PC-9 (cell line): ENCODE results near the gene OR1J1. TPM values are rescaled to one million over a fixed set of nuclear protein-coding genes. Genes with fewer than 3 reads are reported as not detected.

Source experiments
- BruUV-seq: library from RNA; stranded (reverse); fragments of 400-500 nt; replicated peaks from 2 replicates; lab custom pipeline; 2021; lab: Mats Ljungman, UMichigan
- CTCF ChIA-PET: fragments of 300-600 bp; sonication (Branson Sonifier 250); formaldehyde crosslinking; loops from one replicate; lab custom pipeline; 2022; ENCODE audit warnings: antibody characterized with exemption; lab: Charles Lee
- POLR2A ChIA-PET: fragments of 300-600 bp; sonication (Branson Sonifier 250); formaldehyde crosslinking; loops from one replicate; lab custom pipeline; 2022; ENCODE audit warnings: antibody characterized with exemption; ENCODE audit not compliant: unreplicated experiment; lab: Charles Lee
- DNase-seq, 2 experiments: peaks; one replicate each; pipeline versions ENCODE4 v3.0.0 to v3.0.0-alpha.2; 2015 to 2022; ENCODE audit warnings: mixed read lengths in 1 of 2
- H2AFZ ChIP-seq: fragments of 200-600 bp; sonication (generic); 2 replicates; pipeline ENCODE4 v1.8.1; 2017; ENCODE audit warnings: antibody characterized with exemption
- H3F3A ChIP-seq: fragments of 200-600 bp; sonication (generic); 2 replicates; pipeline ENCODE4 v1.8.1; 2017; ENCODE audit warnings: antibody characterized with exemption, mild to moderate bottlenecking, low read depth; ENCODE audit not compliant: insufficient read depth
- H3K27ac ChIP-seq: fragments of 200-600 bp; sonication (generic); 2 replicates; pipeline ENCODE4 v1.6.1; 2016; ENCODE audit warnings: mixed run types
- H3K27me3 ChIP-seq: fragments of 200-600 bp; sonication (generic); 2 replicates; pipeline ENCODE4 v1.6.1; 2016; ENCODE audit warnings: low read depth, mixed run types; ENCODE audit not compliant: insufficient read depth
- H3K36me3 ChIP-seq: fragments of 200-600 bp; sonication (generic); 2 replicates; pipeline ENCODE4 v1.6.1; 2016; ENCODE audit warnings: low read depth, mixed run types
- H3K4me1 ChIP-seq: fragments of 200-600 bp; sonication (generic); replicated peaks from 2 replicates; pipeline ENCODE4 v1.6.1; 2016; ENCODE audit warnings: mixed run types; ENCODE audit not compliant: insufficient read depth
- H3K4me2 ChIP-seq: fragments of 200-600 bp; sonication (generic); 2 replicates; pipeline ENCODE4 v1.6.1; 2017; ENCODE audit warnings: mixed run types
- H3K4me3 ChIP-seq: fragments of 200-600 bp; sonication (generic); 2 replicates; pipeline ENCODE4 v1.6.1; 2016; ENCODE audit warnings: mixed run types
- H3K79me2 ChIP-seq: fragments of 200-600 bp; sonication (generic); 2 replicates; pipeline ENCODE4 v1.6.1; 2017; ENCODE audit warnings: low read depth, mixed run types
- H3K9me2 ChIP-seq: fragments of 200-600 bp; sonication (generic); 2 replicates; pipeline ENCODE4 v1.8.1; 2017; ENCODE audit warnings: mild to moderate bottlenecking; ENCODE audit not compliant: insufficient read depth
- H3K9me3 ChIP-seq: fragments of 200-600 bp; sonication (generic); 2 replicates; pipeline ENCODE4 v1.8.1; 2016; ENCODE audit warnings: low read depth; ENCODE audit not compliant: insufficient read depth
- H4K20me1 ChIP-seq: fragments of 200-600 bp; sonication (generic); 2 replicates; pipeline ENCODE4 v1.8.1; 2017; ENCODE audit not compliant: insufficient read depth
- CTCF ChIP-seq: fragments of 200-600 bp; sonication (generic); conservative IDR thresholded peaks from 2 replicates; pipeline ENCODE4 v1.6.1; 2017; ENCODE audit warnings: mixed run types, antibody characterized with exemption, mild to moderate bottlenecking, moderate library complexity
- EZH2 ChIP-seq: fragments of 200-600 bp; sonication (generic); IDR thresholded peaks from 2 replicates; pipeline ENCODE4 v1.8.0; 2017; ENCODE audit warnings: antibody characterized with exemption, low read depth
- intact Hi-C: fragments of 100-400 bp; cut with micrococcal nuclease; formaldehyde crosslinking; loops from one replicate; pipeline ENCODE4 v1.10.0; 2022; ENCODE audit not compliant: unreplicated experiment
- total RNA-seq: library from RNA; stranded (reverse); gene quantifications from 2 replicates; pipeline ENCODE4 v1.2.3, GENCODE V29; 2021

The OR1J1 gene
- total RNA-seq, 1 experiment from 2014 or later: not detected

- no TSS peak for BruUV-seq
- Histone ChIP-seq H3K9me2 (no peaks in the 10 kb centered on the region), H4K20me1 (no peaks in the 10 kb centered on the region; the same call in 1 of the 2 replicates), H3K36me3 (no peaks in the 10 kb centered on the region), H3K9me3 (no peaks in the 10 kb centered on the region), H3K27me3 (peaks cover 32% of the 10 kb centered on the region), H3K79me2 (no peaks in the 10 kb centered on the region), H3K4me3 (no peak overlapping the region), H2AFZ (no peak overlapping the region), H3K27ac (no peak overlapping the region), H3K4me1 (no peaks in the 10 kb centered on the region), H3F3A (no peaks in the 10 kb centered on the region), H3K4me2 (no peak overlapping the region)
- ChIA-PET POLR2A (no interaction called here), CTCF (no interaction called here)
- intact Hi-C loops: no loop called here
- TF ChIP-seq CTCF (no peak), EZH2 (no peak)
- DNase-seq: no peak
Observed at GRCh38 chr9:122519376-122519775, 41.6 kb upstream of the OR1J1 start.

GRCh38 chr9:122518841-122519240 lies 41.1 kb upstream of the OR1J1 start, which contains the start of gene OR1J4:
Gene OR1J4, plus strand, starts transcription at chr9:122519141. Its CDS starts 0 bp downstream, at chr9:122519141.
- no peak within 1 kb of the TSS for H2AFZ ChIP-seq
- H3K9me2 ChIP-seq: no peaks in the 10 kb centered on the region
- no peaks in the 10 kb centered on the region for H3K36me3 ChIP-seq
- peaks cover 36% of the 10 kb centered on the region for H3K27me3 ChIP-seq
- BruUV-seq: no TSS peak
- ChIA-PET CTCF (interaction anchor here (0.6 kb wide), 1 partner anchor 70 kb away, joined by 5 read pairs; no protein-coding TSS in a partner anchor), POLR2A (no interaction called here)
- no peak within 1 kb of the TSS for H3K27ac ChIP-seq
- TF ChIP-seq CTCF: no peak
- no peak for TF ChIP-seq EZH2
- H3K4me3 ChIP-seq: no peak within 1 kb of the TSS
- intact Hi-C loops: no loop called here
- no peaks in the 10 kb centered on the region; the same call in 1 of the 2 replicates for H4K20me1 ChIP-seq
- no peaks in the 10 kb centered on the region for H3K79me2 ChIP-seq
- no peak for DNase-seq
- H3K4me1 ChIP-seq: no peaks in the 10 kb centered on the region
- H3F3A ChIP-seq: no peaks in the 10 kb centered on the region
- H3K9me3 ChIP-seq: no peaks in the 10 kb centered on the region
- no peak within 1 kb of the TSS for H3K4me2 ChIP-seq

GRCh38 chr9:122518226-122518625 lies 40.5 kb upstream of the OR1J1 start:
- no peaks in the 10 kb centered on the region; the same call in 1 of the 2 replicates for H4K20me1 ChIP-seq
- BruUV-seq: no TSS peak
- H3K4me1 ChIP-seq: no peaks in the 10 kb centered on the region
- H3K27me3 ChIP-seq: peaks cover 38% of the 10 kb centered on the region
- H3F3A ChIP-seq: no peaks in the 10 kb centered on the region
- H3K4me3 ChIP-seq: no peak overlapping the region
- ChIA-PET POLR2A (no interaction called here), CTCF (interaction anchor here (0.6 kb wide), 1 partner anchor 69 kb away, joined by 5 read pairs; no protein-coding TSS in a partner anchor)
- no peak overlapping the region for H3K27ac ChIP-seq
- no peak overlapping the region for H3K4me2 ChIP-seq
- intact Hi-C loops: no loop called here
- H2AFZ ChIP-seq: no peak overlapping the region
- no peaks in the 10 kb centered on the region for H3K9me2 ChIP-seq
- no peak for TF ChIP-seq CTCF
- TF ChIP-seq EZH2: no peak
- no peaks in the 10 kb centered on the region for H3K9me3 ChIP-seq
- no peak for DNase-seq
- no peaks in the 10 kb centered on the region for H3K36me3 ChIP-seq
- no peaks in the 10 kb centered on the region for H3K79me2 ChIP-seq
